CD1c-positive myeloid dendritic cell (primary cell): ENCODE measurements around the gene NKAIN4.
"Not testable (repeated sequence)": the region's sequence is repeated elsewhere in the genome, so short reads cannot be mapped to it uniquely, and the experiment has no call there.

ENCODE experiments used
- DNase-seq: peaks from one replicate; pipeline ENCODE4 v3.0.0-alpha.2; 2016; ENCODE audit errors: extremely low spot score

Gene NKAIN4

DNA sequence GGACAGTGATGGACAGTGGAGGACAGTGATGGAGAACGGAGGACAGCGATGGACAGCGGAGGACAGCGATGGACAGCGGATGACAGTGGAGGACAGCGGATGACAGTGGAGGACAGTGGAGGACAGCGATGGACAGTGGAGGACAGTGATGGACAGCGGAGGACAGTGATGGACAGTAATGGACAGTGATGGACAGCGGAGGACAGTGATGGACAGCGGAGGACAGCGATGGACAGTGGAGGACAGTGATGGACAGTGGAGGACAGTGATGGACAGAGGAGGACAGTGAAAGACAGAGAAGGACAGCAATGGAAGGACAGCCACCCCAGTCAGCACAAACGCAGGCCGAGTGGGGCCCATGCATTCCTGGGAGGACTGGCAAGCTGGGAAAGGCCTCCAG, 3.4 kb upstream of the NKAIN4 start:
- DNase-seq = no peak

- no peak for DNase-seq
These were observed 2.7 kb upstream of the NKAIN4 start for GRCh38 chr20:63256954-63257353.

- DNase-seq = no peak
These were observed 1.9 kb upstream of the NKAIN4 start for GRCh38 chr20:63255931-63256704.

DNA sequence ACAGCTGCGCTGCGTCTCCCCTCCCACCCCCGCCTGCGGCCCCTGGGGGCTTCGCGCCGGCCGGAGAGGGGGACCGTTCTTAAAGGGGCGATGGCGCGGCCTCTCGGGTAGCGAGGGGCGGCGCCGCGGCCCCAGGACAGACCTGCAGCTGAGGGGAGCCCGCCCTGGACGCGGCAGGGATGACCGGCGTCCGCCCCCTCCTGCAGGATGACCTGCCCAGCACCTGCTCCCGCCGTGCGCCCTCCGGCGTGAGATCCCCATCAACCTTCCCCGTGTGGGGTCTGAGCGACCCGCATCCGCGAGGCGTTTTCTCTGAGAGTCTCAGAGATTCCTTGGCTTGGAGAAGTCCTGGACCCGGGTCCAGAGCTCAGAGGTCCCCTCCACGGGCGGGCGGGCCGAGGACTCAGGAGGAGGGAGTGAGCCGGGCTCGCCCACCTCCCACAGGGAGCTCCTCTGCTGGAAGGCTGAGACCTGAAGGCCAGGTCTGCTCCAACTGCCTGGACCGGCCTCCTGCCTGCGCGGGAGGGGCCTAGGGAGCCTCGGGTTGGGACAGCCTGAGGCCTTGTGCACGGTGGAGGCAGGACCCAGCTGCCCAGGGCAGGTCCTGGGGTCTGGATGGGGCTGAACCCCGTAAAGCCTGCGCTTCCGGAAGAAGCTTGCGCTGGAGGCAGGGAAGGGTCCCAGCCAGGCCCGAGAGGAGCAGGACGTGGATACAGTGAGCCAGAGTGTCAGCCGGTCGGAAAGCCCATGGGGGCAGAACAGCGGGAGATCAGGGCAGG, 532 bp upstream of the NKAIN4 start:
- DNase-seq = no peak

- no peak for DNase-seq
These were observed 628 bp downstream of the NKAIN4 start for GRCh38 chr20:63253438-63254231.

DNA sequence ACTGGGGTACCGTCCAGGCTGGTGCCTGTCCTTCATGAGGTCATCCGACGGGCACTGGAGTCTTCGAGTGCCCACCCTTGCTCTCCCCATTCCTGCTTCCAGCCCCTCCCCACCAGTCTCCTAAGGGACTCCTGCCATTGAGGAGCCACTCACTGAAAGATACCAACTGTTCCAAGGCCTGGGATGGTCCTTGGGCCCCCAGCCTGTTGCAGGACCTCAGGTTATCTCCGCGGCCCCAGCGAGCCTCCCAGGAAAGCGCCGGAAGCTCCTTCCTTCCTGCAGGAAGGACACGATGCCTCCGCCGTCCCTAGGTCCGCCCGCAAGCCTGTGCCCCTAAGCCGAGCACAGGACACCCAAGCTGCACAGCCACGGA, 1.2 kb downstream of the NKAIN4 start:
- no peak for DNase-seq

DNA sequence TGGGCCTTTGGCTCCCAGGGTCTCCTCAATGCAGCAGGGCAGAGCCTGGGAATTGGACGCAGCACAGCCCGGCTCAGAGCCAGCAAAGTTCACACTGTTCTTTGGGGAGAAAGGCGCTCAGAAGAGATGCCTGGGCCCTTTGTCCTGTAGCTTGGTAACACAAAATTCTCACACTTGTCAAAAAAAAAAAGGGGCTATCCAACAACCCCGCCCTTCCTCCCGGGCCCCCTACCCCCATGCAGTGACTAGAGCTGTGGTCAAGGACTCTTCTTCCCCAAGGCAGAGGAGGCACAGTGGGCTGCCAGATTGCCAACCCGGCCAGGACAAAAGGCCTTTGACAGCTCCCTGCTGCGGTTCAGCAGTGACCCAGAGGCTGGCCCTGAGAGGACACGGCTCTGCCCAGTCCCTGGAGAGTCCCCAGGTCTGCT, 2.0 kb downstream of the NKAIN4 start:
- no peak for DNase-seq

- DNase-seq = not testable (repeated sequence)
These were observed 2.9 kb downstream of the NKAIN4 start for GRCh38 chr20:63251350-63251749.

- no peak for DNase-seq
These were observed 4.4 kb downstream of the NKAIN4 start for GRCh38 chr20:63249891-63250290.

- no peak for DNase-seq
These were observed 5.2 kb downstream of the NKAIN4 start for GRCh38 chr20:63248835-63249591.

DNA sequence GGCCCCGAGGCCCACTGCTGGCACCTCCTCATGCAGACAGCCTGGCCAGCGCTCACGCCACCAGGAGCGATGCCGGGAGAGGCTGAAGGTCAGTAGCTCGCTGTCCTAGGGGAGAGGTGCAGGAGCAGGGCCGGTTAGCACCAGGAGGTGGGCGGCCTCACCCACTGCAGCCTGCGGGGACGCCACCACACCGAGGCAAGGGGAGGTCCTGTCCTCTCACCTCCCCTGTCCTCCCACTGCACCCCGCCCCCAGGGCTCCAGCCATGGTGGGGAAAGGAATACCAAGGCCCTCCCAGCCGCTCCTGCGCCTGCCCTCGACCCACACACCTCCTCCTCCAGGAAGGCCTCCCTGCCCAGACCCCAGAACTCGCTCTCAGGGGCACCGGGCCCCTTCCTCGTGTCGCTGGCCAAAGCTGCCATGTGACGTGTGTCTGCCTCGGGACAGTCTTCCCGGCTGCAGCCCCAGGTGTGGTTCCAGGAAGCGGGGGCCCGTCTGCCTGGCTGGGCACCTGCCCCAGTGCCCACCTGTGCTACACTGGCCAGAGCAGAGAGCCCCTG, 6.5 kb downstream of the NKAIN4 start:
- no peak for DNase-seq

GRCh38 chr20:63246490-63247288, 7.6 kb downstream of the NKAIN4 start:
- no peak for DNase-seq

DNA sequence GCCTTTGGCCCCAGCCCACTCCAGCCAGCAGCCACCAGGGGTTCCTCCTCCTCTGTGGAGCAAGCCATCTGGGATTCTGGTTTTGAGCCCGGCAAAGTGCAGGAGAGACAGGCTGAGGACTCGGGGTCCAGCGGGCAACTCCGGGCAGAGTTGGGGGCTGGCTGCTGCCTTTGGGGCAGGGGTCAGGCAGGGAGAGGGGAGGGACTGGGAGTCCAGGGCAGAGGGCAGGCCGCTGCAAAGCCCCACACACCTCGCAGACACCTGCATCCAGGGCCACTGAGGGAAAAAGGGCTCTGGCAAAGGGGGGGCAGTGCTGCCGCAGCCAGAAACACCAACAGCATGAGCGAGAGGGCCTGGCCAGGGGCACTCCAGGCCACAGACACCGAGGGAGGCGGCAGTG, 9.8 kb downstream of the NKAIN4 start:
- no peak for DNase-seq

DNA sequence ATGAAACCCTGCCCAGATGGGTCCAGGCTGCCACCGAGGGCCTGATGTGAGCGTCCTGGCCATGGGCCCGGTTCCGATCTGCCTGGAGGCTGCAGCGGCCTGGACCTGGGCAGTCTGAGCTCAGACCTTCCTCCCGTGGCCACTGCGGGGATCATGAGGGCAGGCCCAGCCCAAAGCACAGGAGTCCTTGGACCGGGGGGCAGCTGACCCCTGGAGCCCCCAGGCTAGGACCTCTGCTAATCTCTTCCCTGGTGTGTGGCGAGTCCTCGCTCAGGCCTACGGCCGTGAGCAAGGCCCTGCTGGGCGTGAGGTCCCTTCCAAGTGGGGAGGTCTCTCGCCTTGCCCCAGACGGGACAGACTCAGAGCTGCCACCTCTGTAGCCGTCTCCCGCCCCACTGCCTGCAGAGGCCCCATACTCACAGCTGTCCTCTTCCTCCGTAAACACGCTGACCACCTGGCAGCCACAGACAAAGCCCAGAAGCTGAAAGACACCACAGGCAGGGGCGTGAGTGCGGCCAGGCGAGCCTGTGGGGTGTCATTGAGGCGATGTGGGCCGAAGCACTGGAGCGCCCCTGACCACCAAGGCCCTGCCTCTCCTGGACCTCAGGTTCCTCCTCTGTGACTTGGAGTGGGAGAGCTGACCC, 10.5 kb downstream of the NKAIN4 start:
- no peak for DNase-seq

- DNase-seq = no peak
These were observed 11.5 kb downstream of the NKAIN4 start for GRCh38 chr20:63242736-63243135.

GRCh38 chr20:63241272-63241671, 13.0 kb downstream of the NKAIN4 start:
- no peak for DNase-seq

GRCh38 chr20:63240004-63240403, 14.3 kb downstream of the NKAIN4 start:
- DNase-seq = no peak

DNA sequence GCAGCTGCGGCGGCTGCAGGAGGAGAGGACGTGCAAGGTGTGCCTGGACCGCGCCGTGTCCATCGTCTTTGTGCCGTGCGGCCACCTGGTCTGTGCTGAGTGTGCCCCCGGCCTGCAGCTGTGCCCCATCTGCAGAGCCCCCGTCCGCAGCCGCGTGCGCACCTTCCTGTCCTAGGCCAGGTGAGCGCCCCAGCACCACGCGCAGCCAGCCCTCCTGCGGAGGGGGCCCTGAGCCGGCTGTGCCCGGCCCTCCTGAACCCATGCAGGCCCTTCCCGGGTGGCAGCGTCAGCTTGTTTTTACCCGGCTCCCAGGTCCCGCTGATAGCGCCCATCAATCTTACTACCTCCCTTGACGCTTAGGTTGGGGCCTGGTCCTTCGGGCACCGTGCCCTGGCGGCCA, 14.8 kb downstream of the NKAIN4 start:
- no peak for DNase-seq

- no peak for DNase-seq
These were observed 15.6 kb downstream of the NKAIN4 start for GRCh38 chr20:63238514-63239125.

DNA sequence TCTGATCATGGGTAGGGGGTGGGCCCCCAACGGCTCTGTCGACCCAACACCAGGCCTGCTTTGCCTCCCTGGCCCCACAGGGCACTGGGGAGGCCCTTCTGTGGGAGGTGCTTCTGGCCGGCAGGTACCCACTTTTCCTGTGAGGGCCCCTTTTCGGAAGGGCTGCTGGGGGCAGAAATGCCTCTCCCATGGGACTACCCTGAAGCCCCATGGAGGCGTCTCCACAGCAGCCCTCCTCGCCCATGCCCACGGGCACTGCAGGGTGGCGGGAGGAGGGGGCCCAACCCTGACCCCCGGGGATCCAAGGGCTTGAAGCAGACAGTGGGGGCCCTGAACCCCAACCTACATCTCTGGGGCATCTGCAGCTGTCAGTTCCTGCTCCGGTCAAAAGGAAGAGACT, 16.2 kb downstream of the NKAIN4 start:
- no peak for DNase-seq
